C4-2B (cell line): Measurements from ENCODE around the gene KRT71.

ENCODE experiments used
- H3K27ac ChIP-seq: fragments of 450-650 bp; 2 replicates; pipeline ENCODE4 v1.5.1; 2017
- ZFX ChIP-seq: fragments of 450-650 bp; IDR thresholded peaks from 2 replicates; pipeline ENCODE4 v1.6.1; 2017
- TF ChIP-seq, protein P1 (sequence below): fragments of 450-650 bp; conservative IDR thresholded peaks from 2 replicates; pipeline ENCODE4 v1.5.1; 2017; ENCODE audit warnings: mild to moderate bottlenecking

The KRT71 gene

DNA sequence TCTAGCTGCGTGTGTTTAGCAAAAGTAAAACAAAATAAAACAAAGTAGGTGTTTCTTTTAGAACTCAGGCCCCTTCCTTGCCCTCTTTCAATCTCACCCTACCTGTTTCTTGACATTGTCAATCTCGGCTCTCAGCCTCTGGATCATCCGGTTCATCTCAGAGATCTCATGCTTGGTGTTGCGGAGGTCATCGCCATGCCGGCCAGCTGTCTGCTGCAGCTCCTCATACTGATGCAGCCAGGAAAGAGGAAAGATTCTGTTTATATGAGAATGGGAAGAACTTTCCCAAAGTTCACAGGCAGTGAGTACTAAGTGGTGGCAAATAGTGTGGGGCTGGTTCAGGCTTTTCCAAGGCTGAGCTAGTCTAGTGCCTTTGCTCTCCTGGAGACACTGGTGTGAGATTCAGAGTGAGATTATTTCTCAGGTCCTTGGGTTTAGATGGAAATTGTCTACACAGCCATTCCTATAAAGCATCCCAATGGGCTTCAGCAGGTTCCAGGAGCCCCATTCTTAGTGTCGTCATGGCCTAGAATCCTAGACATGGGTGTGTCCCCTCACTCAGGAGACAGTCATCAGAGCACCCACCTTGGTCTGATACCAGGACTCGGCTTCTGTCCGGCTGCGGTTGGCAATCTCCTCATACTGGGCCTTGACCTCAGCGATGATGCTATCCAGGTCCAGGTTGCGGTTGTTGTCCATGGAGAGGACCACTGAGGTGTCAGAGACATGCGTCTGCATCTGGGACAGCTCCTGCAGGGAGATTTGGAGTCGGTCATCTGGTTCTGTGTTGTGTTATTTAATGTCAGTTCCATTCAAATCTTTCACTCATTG, 35.7 kb downstream of the KRT71 start:
- H3K27ac ChIP-seq: no peak overlapping the region
- TF ChIP-seq ZFX: no peak
- TF ChIP-seq, protein P1, sequence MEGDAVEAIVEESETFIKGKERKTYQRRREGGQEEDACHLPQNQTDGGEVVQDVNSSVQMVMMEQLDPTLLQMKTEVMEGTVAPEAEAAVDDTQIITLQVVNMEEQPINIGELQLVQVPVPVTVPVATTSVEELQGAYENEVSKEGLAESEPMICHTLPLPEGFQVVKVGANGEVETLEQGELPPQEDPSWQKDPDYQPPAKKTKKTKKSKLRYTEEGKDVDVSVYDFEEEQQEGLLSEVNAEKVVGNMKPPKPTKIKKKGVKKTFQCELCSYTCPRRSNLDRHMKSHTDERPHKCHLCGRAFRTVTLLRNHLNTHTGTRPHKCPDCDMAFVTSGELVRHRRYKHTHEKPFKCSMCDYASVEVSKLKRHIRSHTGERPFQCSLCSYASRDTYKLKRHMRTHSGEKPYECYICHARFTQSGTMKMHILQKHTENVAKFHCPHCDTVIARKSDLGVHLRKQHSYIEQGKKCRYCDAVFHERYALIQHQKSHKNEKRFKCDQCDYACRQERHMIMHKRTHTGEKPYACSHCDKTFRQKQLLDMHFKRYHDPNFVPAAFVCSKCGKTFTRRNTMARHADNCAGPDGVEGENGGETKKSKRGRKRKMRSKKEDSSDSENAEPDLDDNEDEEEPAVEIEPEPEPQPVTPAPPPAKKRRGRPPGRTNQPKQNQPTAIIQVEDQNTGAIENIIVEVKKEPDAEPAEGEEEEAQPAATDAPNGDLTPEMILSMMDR: no peak

DNA sequence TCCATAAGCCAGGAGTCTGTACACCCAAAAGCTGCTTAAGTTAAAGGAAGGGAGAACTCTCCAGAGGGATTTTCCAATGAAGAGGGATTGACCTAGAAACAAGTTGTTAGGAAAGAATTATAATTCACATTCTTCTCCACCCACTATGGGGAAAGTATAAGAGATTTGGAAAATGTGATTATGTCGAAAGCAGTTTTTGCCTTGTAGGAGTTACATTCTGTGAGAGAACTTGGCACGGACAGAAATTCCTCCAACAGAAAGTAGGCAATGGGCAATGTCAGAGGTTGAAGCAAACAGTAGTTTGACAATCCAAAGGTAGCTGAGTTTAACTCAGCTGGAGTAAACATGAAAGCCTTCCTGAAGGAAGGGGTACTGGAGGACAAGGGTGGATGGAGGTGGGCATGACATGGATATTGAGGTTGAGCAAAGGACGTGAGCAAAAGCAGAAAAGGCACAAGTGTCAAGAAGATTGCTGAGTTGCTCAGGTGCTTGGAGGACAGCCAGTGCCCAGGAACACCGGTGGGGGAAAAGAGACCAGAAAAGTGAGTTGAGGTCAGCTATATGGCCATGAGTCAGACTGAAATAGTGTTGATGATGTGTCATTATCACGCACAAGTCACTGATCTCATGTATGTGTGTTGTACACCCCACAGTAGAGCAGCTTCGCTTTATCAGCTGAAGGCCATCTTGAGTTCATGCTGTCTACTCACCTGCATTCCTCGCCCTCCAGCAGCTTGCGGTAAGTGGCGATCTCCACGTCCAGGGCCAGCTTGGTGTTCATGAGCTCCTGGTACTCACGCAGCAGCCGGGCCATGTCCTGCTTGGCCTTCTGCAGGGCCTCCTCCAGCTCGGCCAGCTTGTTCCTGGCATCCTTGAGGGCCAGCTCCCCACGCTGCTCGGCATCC, 36.8 kb downstream of the KRT71 start:
- no peak overlapping the region for H3K27ac ChIP-seq
- TF ChIP-seq ZFX: no peak
- TF ChIP-seq, protein P1: no peak

DNA sequence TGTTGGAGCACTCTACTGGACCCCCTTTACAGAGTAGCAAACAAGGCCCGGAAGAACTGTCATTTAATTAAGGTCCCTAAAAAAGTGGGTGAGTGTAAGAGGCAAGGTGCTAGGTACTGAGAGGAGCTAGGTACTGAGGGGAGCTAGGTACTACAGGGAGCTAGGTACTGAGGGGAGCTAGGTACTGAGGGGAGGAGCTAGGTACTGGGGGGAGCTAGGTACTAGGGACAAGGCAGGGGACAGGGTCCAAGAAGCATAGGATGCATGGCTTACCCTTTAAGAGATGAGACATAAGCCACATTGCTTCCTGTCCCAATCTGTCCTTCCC, 37.7 kb downstream of the KRT71 start:
- H3K27ac ChIP-seq: no peak overlapping the region
- TF ChIP-seq, protein P1: no peak
- TF ChIP-seq ZFX: no peak

DNA sequence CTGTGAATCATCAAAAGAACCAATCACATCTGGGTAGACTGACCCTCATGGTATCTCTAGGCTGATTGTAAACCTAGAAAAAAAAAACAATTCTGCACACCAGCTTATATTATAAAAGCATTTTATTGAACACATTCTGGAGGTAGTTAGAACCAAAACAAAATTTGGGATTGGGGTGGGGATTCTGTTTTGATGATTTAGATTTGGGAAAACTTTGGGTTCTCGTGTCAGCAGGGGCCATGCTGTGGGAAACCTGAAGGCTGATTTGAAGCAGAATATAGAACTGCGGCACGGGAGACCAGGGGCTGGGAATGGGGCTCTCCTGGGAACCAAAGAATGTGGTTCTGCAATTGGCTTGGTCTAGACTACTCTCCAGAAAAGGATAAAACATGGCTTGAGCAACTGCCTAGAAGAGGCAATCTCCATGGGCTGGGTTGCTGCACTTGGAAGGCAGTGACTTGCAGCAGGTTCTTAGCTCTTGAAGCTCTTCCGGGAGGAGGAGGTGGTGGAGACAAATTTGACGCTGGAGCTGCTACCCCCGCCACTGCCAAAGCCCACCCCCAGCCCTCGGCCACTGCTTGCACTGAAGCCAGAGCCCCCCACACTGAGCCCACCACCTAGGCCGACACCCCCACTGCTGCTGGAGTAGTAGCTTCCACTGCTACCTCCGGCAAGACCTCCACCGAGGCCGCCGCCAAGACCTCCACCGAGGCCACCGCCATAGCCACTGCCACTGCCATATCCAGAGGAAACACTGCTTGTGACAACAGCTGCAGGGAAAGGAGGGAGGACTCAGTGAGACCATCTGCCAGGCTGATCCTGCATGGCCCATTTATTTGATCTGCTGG, 38.2 kb downstream of the KRT71 start:
- no peak for TF ChIP-seq ZFX
- TF ChIP-seq, protein P1: no peak

DNA sequence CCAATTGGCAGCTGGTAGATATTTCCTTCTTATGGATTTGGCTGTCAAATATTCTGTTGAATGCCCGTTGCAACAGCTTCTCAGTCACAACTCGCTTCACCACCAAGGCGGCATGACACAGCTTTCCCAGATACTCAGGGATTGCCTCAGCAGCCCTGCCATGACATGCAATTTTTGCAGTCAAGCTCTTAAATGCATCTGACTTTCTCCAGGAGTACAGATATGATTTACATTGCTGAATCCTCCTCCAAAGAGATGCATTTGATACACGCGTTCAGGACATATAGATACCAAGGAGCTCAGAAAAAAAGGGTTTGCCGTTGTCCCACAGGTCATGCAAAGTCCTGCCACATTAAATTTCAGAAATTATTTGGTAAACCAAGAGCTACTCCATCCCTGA, 39.2 kb downstream of the KRT71 start:
- TF ChIP-seq, protein P1: no peak
- TF ChIP-seq ZFX: no peak

More for the DNA sequence above, 38.2 kb downstream of the KRT71 start:
- no peak overlapping the region for H3K27ac ChIP-seq

DNA sequence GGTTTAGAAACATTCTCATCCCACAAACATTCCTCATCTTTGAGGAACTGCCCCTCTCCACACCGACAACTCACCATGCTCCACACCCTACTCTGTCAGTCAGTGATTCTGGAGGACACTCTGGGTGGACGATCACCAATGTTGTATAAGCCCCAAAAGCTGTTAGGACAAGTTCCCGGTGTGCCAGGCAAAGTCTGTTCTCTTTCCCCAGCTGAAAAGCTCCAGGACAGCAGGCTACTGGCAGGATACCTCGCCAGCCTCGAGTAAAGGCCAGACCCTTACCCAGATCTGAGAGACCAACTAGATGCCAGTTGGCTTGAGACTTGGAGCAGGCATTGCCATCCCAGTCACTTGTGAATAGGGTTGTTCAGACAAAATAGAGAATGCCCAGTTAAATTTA, 44.7 kb downstream of the KRT71 start:
- H3K27ac ChIP-seq: no peak overlapping the region
- TF ChIP-seq, protein P1: no peak
- no peak for TF ChIP-seq ZFX

More for the DNA sequence above, 39.2 kb downstream of the KRT71 start:
- no peak overlapping the region for H3K27ac ChIP-seq
